H1 (cell line): ENCODE results near the gene SAA2. TPM values are rescaled to one million over a fixed set of nuclear protein-coding genes. Genes with fewer than 3 reads are reported as not detected.

ENCODE experiments used
- EGR1 ChIP-seq: IDR thresholded peaks from 2 replicates; pipeline ENCODE4 v1.6.1; 2011; ENCODE audit warnings: low read depth, low read length, borderline replicate concordance
- GABPA ChIP-seq: IDR thresholded peaks from 2 replicates; pipeline ENCODE4 v1.6.1; 2011; ENCODE audit warnings: mild to moderate bottlenecking, low read length, moderate library complexity, borderline replicate concordance; ENCODE audit not compliant: insufficient read depth
- SAP30 ChIP-seq: fragments of 300-600 bp; sonication (generic); IDR thresholded peaks from 2 replicates; pipeline ENCODE4 v1.7.1; 2012; ENCODE audit warnings: low read length, moderate library complexity, mild to moderate bottlenecking, inconsistent platforms; ENCODE audit not compliant: insufficient read depth, insufficient replicate concordance
- USF2 ChIP-seq: IDR thresholded peaks from 2 replicates; pipeline ENCODE4 v1.6.1; 2011; ENCODE audit warnings: low read length, improper control_type of control experiment
- polyA plus RNA-seq, 7 experiments: library from polyadenylated mRNA; depleted of rRNA in 3 of 7; stranded (reverse) in 5 of 7; unstranded in 2 of 7; fragments of >200 nt in 5 of 7; fragments of 200-250 nt in 2 of 7; gene quantifications; 1 replicate in 5 of 7; 2 replicates in 1 of 7; 4 replicates in 1 of 7; pipeline versions ENCODE4 v1.2.1 to v1.2.3, GENCODE V29; 2011 to 2013; ENCODE audit warnings: missing spikeins in 2 of 7, mixed read lengths in 2 of 7
- total RNA-seq: library from RNA; stranded (reverse); fragmentation: NEBNext Ultra II Directional; extraction: Animal tissue kit (Norgen Biotek cat#: 25700); gene quantifications from 2 replicates; pipeline ENCODE4 v1.2.1, GENCODE V29; 2021

The SAA2 gene
- total and polyA plus RNA-seq, 2 of the 8 experiments (the other 6 are each of a cell fraction or from before 2014, with no cell fraction given) = not detected

GRCh38 chr11:18236664-18237356, 11.7 kb downstream of the SAA2 start, which contains the start of gene SAA4 (continued):
- TF ChIP-seq USF2 (no peak), SAP30 (no peak), GABPA (no peak), EGR1 (no peak)
